Muscle layer of duodenum (tissue), 2 donors: Measurements from ENCODE around the gene FANK1.

Experiments used
- H3K27ac ChIP-seq: one replicate; pipeline ENCODE4 v1.7.0; 2013; ENCODE audit warnings: mild to moderate bottlenecking, low read length
- H3K27me3 ChIP-seq: one replicate; pipeline ENCODE4 v1.7.0; 2013; ENCODE audit warnings: low read depth, mild to moderate bottlenecking, control low read depth, low read length
- H3K36me3 ChIP-seq, 2 donors: one replicate each; pipeline ENCODE4 v1.7.0; 2013; ENCODE audit warnings: low read length in 2 of 2, control low read depth in 1 of 2, mild to moderate bottlenecking in 1 of 2; ENCODE audit not compliant: insufficient read depth in 2 of 2, control insufficient read depth in 1 of 2
- H3K4me1 ChIP-seq, 2 donors: one replicate each; pipeline ENCODE4 v1.7.0; 2013; ENCODE audit warnings: low read length in 2 of 2, mild to moderate bottlenecking in 2 of 2, control low read depth in 1 of 2, moderate library complexity in 1 of 2; ENCODE audit not compliant: insufficient read depth in 2 of 2, control insufficient read depth in 1 of 2
- H3K4me3 ChIP-seq, 2 donors: one replicate each; pipeline ENCODE4 v1.7.0; 2013; ENCODE audit warnings: low read length in 2 of 2, low read depth in 1 of 2, mild to moderate bottlenecking in 1 of 2
- H3K9me3 ChIP-seq, 2 donors: one replicate each; pipeline ENCODE4 v1.7.0; 2013; ENCODE audit warnings: low read length in 2 of 2, control low read depth in 1 of 2, mild to moderate bottlenecking in 1 of 2; ENCODE audit not compliant: control insufficient read depth in 1 of 2
- donor health status: healthy.

The FANK1 gene

DNA sequence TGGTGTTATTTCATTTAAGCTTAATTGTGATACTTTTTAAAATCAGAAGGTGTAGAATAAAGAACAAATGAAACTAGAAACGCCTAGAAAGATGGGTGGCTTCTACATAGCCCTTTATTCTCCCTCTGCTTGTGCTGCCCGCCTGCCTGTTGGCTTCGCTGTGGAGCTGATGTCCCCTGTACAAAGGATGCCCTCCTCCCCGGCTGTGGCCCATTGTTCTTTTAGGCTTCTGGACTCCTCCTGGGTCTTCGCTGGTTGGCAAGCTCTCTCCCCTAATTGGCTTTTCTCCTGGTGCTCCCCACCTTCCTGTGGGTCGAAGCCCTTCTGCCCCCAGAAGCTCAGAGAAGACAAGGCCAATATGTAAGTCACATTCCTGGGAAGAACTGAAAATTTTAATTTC is 98.2 kb downstream of the FANK1 start:
- H3K27me3 ChIP-seq, result no peaks in the 10 kb centered on the region
- H3K4me3 ChIP-seq, result no peak overlapping the region
- no peaks in the 10 kb centered on the region for H3K9me3 ChIP-seq
- H3K36me3 ChIP-seq, result no peaks in the 10 kb centered on the region
- no peak overlapping the region for H3K27ac ChIP-seq
- no peaks in the 10 kb centered on the region for H3K4me1 ChIP-seq

DNA sequence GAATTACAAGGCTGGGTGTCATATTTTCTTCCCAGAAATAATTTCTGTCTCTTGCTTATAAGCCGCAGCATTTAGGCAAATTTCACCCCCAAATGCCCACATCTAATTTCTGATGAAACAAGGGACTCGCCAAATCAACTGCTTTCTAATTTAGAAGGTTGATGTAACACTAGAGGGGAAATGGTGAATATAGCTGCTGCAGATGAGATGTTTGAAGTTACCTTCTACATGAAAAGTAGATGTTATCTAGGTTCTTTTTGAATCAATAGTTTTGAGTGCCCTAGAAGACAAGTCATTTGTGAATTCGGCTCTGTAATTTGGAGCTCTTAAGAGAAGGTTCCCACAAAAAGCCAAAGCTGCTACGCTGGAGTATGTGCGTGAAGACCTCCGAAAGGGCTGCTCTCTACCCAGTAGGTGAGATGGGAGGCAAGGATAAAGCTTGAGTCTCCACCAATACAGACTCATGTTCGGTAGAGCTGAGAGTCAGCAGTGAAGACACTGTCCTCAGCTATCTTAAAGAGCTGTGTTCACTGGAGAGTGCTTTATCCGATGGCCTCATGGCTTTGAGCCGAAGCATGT is 99.5 kb downstream of the FANK1 start:
- H3K9me3 ChIP-seq, result no peaks in the 10 kb centered on the region

DNA sequence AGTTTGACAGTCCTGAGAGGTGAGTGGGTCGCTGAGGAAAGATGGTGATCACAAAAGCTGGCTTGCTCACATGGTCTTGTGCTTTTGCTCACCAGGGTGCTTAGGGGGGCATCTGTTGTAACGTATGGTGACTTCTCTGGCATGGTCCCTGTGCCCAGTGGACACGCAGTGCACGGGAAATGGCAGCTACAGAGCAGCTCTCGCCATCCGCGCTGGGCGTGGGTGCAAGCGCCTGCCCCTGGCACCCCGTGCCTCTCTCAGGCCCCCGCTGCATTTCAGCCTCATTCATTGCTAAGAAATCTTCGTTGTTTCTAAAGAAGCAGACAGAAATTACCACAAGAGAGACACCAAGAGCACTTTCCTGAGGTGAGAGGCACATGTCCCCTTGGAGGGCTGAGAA is 101.2 kb downstream of the FANK1 start:
- H3K27me3 ChIP-seq, result no peaks in the 10 kb centered on the region
- H3K36me3 ChIP-seq, result no peaks in the 10 kb centered on the region
- H3K27ac ChIP-seq, result no peak overlapping the region
- H3K4me3 ChIP-seq, result no peak overlapping the region
- no peaks in the 10 kb centered on the region for H3K4me1 ChIP-seq
- H3K9me3 ChIP-seq, result no peaks in the 10 kb centered on the region

More for the DNA sequence above, 99.5 kb downstream of the FANK1 start:
- Histone ChIP-seq H3K27me3 (no peaks in the 10 kb centered on the region), H3K4me1 (no peaks in the 10 kb centered on the region), H3K27ac (no peak overlapping the region), H3K36me3 (no peaks in the 10 kb centered on the region), H3K4me3 (no peak overlapping the region)

DNA sequence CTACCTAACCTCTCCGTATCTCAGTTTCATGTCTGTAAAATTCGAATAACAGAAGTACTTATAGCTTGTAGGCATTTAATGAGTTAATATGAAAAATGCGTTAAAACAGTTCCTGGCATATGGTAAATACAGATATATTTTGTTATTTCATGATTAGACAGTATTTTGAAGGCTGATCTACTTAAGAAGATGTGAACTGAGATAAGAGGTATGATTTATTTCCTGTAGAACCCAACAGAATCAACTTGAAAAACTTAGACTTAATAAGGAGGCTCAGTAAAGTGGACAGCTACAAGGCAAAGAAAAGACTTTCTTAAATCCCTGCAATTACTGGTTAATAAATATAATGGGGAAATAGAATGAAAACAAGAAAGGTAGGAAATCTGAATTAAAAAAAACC is 103.3 kb downstream of the FANK1 start:
- Histone ChIP-seq H3K27me3 (no peaks in the 10 kb centered on the region), H3K4me3 (no peak overlapping the region), H3K4me1 (no peaks in the 10 kb centered on the region), H3K36me3 (no peaks in the 10 kb centered on the region), H3K27ac (no peak overlapping the region), H3K9me3 (no peaks in the 10 kb centered on the region)

DNA sequence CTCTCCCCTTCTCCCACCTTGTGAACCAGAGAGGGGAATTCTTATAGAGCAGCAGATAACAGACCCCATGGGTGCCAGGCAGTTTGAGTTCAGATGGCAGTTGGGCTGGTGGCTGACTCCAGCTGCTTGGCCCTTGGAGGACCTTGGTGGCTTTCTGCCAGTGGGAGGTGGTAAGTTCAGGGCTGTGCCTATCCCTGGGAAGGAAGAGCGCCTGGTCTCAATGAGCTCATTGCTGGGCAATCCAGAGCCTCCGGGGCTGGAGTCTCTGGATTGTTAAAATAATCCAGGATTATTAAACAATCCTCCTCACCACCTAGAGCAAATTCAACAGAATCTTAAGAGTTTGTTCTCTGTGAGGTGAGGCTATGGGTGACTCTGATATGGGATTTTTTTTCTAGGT is 105.2 kb downstream of the FANK1 start:
- no peaks in the 10 kb centered on the region for H3K36me3 ChIP-seq
- no peak overlapping the region for H3K4me3 ChIP-seq
- no peaks in the 10 kb centered on the region for H3K27me3 ChIP-seq
- H3K27ac ChIP-seq, result no peak overlapping the region
- H3K4me1 ChIP-seq, result no peaks in the 10 kb centered on the region
- no peaks in the 10 kb centered on the region for H3K9me3 ChIP-seq

DNA sequence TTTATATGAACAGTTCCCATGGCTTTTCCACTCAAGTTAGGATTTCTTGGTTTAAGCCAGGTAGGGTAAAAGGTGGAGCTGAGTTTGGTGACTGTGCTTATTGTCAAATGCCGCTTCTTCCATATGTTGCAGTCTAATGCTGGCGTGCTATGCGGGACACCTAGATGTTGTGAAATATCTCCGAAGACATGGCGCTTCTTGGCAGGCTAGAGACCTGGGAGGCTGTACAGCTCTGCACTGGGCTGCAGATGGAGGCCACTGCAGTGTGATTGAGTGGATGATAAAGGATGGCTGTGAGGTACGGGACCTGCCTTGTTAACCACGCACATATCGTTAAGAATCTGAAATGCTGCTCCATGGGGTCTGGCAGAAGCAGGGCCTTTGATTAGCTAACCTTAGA is 108.4 kb downstream of the FANK1 start:
- no peaks in the 10 kb centered on the region for H3K4me1 ChIP-seq
- H3K4me3 ChIP-seq, result no peak overlapping the region
- H3K9me3 ChIP-seq, result no peaks in the 10 kb centered on the region
- no peaks in the 10 kb centered on the region for H3K27me3 ChIP-seq
- H3K36me3 ChIP-seq, result no peaks in the 10 kb centered on the region
- H3K27ac ChIP-seq, result no peak overlapping the region

DNA sequence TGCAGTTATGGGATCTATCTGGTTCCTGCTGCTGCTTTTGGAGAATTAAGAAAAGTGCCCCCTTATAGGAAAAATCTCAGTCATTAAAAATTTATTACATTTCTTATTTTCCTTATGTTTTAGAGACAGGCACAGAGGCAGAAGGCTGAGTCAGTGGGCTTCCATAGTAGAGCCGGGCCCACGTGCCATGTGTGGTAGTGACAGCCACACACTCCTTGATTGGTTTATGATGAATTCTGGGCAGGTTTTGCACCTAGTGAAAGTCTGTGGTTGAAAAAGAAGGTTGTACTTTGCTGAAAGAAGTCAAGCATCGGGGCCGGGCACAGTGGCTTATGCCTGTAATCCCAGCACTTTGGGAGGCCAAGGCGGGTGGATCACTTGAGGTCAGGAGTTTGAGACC is 109.9 kb downstream of the FANK1 start:
- no peak overlapping the region for H3K27ac ChIP-seq
- H3K9me3 ChIP-seq, result no peaks in the 10 kb centered on the region
- no peak overlapping the region for H3K4me3 ChIP-seq
- H3K27me3 ChIP-seq, result no peaks in the 10 kb centered on the region
- H3K4me1 ChIP-seq, result no peaks in the 10 kb centered on the region
- H3K36me3 ChIP-seq, result no peaks in the 10 kb centered on the region

DNA sequence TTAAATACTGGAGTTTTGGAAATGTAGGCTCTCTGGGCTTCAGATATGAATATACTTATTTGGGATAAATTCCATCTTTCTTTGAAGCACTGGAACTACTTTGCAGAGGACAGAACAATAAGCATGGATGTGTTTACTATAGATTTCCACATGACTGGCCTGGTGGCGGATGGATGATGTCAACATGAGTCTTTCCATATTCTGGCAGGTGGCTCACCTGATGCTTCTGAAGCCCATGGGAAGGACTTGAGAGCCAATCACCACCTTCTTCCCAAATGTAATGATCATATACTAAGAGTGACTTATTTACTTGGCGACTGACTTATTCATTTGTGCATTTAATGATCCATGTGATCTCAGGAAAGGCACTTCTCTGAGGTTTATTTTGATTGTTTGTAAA is 110.5 kb downstream of the FANK1 start:
- H3K27ac ChIP-seq, result no peak overlapping the region
- H3K27me3 ChIP-seq, result no peaks in the 10 kb centered on the region
- no peaks in the 10 kb centered on the region for H3K4me1 ChIP-seq
- no peak overlapping the region for H3K4me3 ChIP-seq
- no peaks in the 10 kb centered on the region for H3K36me3 ChIP-seq
- H3K9me3 ChIP-seq, result no peaks in the 10 kb centered on the region

DNA sequence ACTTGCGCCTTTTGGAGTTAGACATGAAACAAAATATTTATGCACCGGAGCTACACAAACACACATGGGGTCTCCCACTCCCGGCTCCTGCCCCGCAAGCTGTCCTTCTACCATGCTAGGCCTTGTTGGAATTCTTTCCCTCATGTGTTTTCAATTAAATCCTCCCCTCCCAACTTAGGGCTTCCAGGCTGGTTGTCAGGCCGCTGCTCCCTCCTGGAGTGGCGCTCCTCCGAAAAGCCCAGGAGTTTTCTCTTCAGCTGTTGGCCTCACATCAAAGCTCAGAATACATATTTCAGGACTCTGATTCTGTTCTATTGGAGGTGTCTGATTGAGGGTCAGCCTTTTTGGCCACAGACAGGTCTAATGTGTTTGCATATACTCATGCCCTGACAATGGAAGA is 113.3 kb downstream of the FANK1 start:
- Histone ChIP-seq H3K9me3 (no peaks in the 10 kb centered on the region), H3K36me3 (no peaks in the 10 kb centered on the region), H3K4me3 (no peak overlapping the region), H3K27ac (no peak overlapping the region), H3K4me1 (no peaks in the 10 kb centered on the region), H3K27me3 (no peaks in the 10 kb centered on the region)

DNA sequence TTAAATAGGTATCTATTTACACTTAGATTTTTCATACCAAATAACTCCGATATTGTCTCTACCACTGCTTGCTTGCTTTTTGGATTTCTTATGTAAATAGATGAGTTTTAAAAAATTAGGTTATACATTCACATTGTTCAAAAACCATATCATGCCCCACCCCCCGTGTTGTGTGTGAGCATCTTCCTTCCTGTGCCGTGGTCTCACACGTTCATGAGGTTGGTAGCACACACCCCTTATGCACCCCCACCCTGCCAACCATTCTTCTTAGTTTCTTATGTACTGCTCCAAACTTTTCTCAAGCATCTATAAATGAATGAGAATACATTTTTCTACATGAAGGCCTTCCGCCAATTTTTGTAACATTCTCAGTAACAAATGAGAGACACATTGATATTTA is 115.6 kb downstream of the FANK1 start:
- no peaks in the 10 kb centered on the region for H3K36me3 ChIP-seq
- H3K4me1 ChIP-seq, result no peaks in the 10 kb centered on the region
- H3K27ac ChIP-seq, result no peak overlapping the region
- H3K9me3 ChIP-seq, result no peaks in the 10 kb centered on the region
- H3K4me3 ChIP-seq, result no peak overlapping the region
- no peaks in the 10 kb centered on the region for H3K27me3 ChIP-seq

DNA sequence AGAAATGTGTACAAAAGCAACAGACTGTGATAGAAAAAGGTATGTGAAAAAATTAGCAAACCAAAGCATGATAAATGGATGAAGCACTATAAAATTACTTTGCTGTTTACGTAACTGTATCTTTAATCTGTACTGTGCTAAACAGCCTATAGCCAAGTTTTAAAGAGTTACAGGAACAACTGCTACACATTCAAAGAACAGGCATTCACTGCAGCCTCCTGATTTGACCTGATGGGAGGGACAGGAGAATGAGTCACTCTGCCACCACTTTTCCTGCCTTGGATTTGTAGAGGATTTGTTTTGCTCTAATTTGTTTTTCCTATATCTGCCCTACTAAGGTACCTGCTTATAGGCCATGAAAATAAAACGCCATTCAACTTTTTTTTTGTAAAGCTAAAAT is 116.1 kb downstream of the FANK1 start:
- no peaks in the 10 kb centered on the region for H3K36me3 ChIP-seq
- no peaks in the 10 kb centered on the region for H3K9me3 ChIP-seq
- no peak overlapping the region for H3K4me3 ChIP-seq
- H3K4me1 ChIP-seq, result no peaks in the 10 kb centered on the region
- no peak overlapping the region for H3K27ac ChIP-seq
- H3K27me3 ChIP-seq, result no peaks in the 10 kb centered on the region

DNA sequence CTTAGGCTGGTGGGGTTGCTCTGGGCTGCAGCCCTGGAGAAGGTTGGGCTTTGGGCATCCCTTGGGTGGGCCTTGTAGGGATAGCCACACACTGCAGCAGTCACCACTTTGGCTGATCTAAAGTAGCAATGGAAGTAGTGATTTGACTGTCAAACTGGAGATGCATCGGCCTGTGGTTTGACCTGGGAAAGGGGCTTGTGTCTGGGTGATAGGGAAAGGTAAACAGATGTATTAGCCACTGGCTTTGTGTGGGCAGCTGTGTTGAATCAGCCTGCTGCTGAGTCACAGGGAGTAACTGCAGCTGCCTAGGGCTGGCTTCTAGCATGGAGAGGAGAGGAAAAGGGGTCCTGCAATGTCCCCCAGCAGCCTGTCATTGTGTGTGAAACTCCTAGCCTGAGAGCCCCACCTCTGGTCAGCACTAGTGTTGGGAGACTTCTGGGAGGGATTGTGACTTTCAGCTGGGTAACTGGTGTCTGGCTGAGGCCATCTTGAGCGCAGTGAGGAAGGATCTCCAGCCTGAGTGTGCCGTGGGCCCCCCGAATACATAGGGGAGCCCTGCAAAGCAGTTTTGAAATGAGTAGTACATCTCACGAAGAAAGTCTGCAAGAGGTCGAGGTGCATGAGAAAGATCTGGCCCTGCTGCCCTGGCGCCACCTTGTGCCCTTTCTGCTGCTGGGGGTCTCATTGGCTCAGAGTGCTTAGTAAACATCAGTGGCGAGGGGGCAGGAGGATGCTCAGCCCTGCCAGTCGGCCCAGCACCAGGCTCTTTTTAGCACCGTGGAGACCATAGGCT is 117.3 kb downstream of the FANK1 start:
- H3K9me3 ChIP-seq, result no peaks in the 10 kb centered on the region
- no peaks in the 10 kb centered on the region for H3K4me1 ChIP-seq
- H3K27ac ChIP-seq, result no peak overlapping the region
- no peak overlapping the region for H3K4me3 ChIP-seq
- H3K36me3 ChIP-seq, result no peaks in the 10 kb centered on the region
- H3K27me3 ChIP-seq, result no peaks in the 10 kb centered on the region
